HK-2 (cell line): ENCODE measurements around the gene ASF1B.

ENCODE experiments used
- DNase-seq: peaks from one replicate; pipeline ENCODE4 v3.0.0-alpha.2; 2018; ENCODE audit not compliant: unreplicated experiment

ASF1B gene

DNA sequence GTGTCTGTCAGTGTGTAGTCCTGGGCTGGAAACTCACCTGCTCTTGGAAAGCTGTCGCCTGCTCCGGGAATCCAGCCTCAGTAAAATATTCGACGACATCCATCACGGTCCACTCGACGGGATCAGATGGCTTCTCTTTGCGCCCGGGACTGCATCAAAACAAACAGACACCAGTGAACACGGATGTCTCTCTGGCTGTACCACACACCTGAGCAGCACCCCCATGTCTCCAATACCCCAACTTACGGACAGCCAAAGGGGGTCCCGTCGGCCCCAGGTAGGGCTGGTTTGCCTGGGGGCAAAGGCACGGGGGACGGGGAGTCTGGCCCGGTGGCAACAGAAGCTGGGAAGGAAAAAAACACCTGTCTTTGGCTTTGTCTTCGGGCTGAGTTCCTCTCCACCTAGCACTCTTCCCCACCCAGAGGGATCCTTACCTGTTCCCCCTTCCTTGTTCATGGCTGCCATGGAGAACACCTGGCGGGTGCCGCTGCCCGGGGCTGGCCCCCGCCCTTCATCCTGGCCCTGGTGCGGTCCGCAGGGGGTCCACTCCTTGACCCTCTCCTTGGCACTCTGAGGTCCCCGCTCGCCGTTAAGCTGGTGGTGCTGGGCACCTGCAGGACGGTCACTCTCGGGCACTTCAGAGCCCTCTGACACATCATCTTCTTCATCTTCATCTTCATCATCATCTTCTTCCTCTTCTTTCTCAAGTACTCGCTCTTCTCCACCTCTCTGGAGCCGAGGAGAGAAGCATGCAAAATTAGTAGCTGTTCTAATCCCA is 47.6 kb downstream of the ASF1B start:
- DNase-seq: no peak

GRCh38 chr19:14086098-14086497 is 50.3 kb downstream of the ASF1B start:
- DNase-seq: no peak

GRCh38 chr19:14085309-14085995 is 50.9 kb downstream of the ASF1B start, which contains the start of gene C19orf67:
Gene C19orf67, minus strand, starts transcription at chr19:14085783. Its CDS starts 156 bp downstream, at chr19:14085627.
- DNase-seq: no peak

DNA sequence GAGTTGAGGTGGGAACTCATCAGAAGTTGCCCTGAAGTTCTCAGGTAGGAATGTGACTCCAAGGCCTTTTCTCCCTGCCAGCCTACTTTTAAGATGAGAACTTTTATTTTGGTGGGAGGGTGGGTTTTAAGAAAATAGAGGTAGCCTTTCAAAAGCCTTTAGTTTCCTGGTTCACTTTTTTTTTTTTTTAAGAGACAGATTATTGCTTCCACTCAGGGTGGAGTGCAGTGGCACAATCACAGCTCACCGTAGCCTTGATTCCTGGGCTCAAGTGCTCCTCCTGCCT is 53.8 kb downstream of the ASF1B start:
- DNase-seq: no peak

DNA sequence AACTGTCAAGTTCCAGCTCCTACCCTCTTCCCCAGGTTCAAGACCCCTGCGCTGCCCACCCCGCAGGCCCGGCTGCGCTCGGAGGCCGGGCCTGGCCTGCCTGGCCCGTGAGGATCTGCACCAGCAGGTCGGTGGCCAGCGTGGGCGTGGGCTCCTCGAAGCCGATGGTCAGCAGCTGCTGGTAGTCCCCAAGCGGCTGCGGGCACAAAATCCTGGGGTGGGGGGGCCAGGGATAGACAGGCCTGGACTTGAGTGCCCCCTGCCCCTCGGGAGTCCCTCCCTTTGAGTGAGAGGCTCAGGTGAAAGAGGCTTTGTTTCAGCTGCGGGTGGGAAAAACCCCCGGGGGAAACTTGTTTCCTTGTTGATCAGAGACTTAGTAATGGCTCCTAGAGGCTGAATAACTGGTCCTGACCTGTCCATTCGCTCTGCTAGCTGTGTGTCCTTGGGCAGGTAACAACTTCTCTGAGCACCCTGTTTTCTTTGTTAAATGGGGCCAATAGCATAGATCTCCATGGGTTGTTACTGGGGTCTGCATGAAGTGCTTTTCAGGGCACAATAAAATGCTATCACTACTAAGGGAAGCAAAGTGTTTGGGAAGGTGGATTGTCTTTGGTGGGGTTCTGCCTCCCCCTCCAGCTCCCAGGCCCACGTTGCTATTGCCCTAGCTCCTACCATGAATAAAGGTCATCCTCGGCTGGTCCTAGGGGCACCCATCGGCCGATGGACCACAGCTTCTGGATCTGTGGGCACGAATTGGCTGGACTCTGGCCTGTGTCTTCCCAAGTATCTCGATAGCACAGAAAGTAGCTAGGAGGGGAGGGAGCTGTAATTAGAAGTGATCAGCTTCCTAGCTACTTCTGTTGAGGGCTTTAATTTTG is 54.4 kb downstream of the ASF1B start:
- no peak for DNase-seq

DNA sequence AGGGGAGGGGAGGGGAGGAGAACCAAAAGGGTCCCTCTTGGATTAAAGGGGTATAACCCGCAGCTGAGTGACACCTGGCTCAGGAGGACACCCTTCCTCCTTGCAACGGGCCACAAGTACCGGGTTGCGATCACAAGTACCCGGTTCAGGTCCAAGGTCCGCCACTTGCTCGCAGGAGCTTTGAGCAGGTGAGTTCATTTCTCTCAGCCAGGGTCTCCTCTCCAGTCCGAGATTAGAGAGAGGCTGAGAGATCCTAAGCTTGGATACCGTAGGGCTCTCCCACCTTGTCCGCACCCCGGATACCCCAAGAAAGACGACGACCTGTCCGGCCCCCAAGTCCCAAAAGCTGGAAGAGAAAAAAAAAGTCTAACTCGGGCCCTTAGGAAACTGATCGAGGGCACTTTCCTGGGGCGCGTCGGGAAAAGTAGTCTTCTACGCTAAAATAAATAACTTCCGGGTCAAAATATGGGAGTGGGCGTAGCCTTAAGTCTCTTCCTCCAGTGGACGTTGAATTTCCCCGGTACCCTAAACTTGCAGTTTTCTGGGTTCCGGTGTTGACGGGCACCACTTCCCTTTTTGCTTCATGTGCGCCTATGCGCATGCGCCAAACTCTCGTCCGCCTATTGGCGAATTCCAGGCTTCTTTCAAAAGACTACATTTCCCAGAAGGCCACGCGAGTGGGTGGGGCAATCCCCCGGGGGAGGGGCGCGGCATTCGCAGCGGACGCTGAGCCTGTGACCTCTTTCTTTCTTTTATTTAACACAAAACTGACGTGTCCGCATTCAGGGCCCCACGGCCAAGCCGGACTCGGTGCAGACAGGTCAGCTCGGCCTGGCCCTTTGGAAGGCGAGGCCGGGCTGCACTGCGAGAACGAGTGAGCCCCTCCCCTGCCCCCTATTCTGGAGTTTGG is 55.2 kb downstream of the ASF1B start:
- peak; percentile 99 for DNase-seq

DNA sequence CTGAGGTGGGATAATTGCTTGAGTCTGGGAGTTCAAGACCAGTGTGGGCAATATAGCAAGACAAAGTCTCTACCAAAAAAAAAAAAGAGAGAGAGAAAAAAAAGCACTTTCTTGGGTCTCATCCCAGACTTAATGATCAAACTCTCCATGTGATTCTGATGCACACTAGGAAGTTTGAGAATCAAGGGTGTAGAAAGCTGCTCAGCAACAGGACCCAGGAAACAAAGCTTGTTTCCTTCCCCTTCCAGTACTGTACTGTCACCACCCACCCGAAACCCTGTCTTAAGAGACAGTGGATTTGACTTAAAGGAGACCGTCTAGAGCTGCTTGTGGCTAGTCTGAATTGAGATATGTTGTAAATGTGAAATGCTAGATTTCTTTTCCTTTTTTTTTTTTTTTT is 58.0 kb downstream of the ASF1B start:
- DNase-seq: no peak

DNA sequence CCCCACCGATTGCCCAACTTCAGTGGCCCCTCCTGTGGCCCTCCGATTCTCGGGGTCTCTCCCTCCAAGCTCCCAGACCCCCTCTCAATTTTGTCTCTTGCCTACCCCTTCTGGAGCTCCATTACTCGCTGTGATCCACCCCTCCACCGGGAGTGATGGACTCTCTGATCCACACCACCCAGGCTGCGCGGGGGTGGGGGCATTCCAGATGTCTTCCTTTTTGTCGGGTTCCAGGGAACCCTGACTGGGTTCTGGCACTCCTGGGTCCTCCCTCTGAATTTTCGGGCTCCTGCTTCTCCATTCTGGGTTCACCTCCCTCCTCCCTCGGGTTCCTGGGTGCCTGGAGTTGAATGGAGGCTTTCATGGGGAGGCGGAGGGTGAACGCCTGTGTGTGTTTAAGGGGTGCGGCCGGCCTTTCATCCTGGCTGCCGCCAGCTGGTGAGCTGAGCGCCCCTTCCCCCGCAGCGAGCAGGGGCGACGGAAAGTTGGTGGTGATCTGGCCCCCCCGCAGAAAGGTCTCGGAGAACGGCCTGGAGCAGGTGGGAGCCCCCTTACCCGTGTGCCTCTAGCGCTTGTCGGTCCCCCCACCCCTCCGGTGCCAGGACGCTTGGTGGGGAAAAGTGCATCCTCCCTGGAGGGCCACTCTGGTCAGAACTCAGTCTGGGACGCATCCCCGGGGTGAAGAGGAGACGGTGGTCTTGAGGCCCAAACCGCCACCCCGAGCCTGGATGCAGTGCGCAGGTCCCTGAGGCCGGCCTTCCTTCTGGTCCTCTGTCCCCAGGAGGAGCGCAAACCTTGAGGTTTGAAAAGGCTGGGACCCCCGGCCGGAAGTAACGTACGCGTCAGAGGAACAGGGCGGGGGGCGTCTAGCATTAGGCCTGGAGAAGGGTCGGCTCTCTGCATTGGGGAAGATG is 62.2 kb downstream of the ASF1B start:
- no peak for DNase-seq

- DNase-seq: peak; percentile 79
Observed at GRCh38 chr19:14073261-14073924, 63.0 kb downstream of the ASF1B start.

DNA sequence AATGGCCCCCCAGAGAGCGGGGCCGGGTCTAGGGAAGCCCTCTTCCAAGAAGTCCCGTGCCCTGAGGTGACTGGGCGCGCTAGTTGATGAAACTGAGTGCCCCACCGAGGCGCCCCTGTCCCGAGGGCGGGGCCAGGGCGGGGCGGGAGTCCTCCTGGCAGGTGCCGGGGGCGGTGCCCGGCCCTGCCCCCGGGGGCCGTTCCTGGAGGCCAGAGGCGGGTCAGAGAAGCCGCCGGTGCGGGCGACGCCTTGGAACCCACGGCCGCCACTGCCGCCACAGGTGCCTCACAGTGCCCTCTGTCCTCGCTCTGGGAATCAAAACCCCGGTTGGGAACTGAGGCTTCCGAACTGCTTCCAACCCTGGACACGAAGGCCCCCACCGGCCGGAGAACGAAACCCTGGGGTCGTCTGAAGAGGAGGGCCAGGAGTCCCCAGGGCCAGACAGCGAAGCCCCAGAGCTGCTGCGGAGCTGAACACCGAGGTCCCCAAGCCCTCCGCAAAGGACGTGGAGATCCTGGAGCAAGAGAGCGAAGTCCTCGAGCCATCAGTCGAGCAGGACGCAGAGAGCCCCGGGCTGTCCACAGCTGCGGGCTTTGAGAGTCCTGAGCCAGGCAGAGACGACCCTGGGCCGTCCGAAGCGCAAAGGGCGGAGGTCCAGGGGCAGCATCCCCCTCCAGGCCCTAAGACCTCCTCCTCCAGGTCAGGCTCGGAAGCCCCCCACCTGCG is 63.7 kb downstream of the ASF1B start, which contains the start of gene MISP3:
MISP3 (plus strand) TSS at position 252 of the 726 bp plus-strand sequence. CDS start 524 bp downstream, outside the sequence.
- peak; percentile 49 for DNase-seq

DNA sequence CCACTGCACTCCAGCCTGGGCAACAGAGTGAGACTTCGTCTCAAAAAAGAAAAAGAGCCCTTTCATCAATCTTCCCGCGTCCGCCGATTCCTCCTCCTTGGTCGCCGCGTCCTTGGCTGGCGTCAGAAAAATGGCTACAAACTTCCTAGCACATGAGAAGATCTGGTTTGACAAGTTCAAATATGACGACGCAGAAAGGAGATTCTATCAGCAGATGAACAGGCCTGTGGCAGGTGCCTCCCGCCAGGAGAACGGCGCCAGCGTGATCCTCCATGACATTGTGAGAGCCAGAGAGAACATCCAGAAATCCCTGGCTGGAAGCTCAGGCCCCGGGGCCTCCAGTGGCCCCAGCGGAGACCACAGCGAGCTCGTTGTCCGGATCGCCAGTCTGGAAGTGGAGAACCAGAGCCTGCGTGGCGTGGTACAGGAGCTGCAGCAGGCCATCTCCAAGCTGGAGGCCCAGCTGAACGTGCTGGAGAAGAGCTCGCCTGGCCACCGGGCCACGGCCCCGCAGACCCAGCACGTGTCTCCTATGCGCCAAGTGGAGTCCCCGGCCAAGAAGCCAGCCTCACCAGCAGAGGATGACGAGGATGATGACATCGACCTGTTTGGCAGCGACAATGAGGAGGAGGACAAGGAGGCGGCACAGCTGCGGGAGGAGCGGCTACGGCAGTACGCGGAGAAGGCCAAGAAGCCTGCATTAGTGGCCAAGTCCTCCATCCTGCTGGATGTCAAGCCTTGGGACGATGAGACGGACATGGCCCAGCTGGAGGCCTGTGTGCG is 65.9 kb downstream of the ASF1B start:
- no peak for DNase-seq
